Testis (tissue), 3 donors: ENCODE measurements around the gene INMT. TPM values are rescaled to one million over a fixed set of nuclear protein-coding genes. Genes with fewer than 3 reads are reported as not detected.

Source experiments
- DNase-seq: peaks from one replicate; pipeline ENCODE4 v3.0.0-alpha.2; 2019
- H3K27ac ChIP-seq, 2 donors: fragments of 200-600 bp; sonication (generic); one replicate each; pipeline ENCODE4 v1.5.1; 2019
- H3K27me3 ChIP-seq: fragments of 200-600 bp; sonication (generic); one replicate; pipeline ENCODE4 v1.5.1; 2019
- H3K36me3 ChIP-seq: fragments of 200-600 bp; sonication (generic); one replicate; pipeline ENCODE4 v1.5.1; 2017; ENCODE audit warnings: low read depth; ENCODE audit errors: missing control alignments
- H3K4me1 ChIP-seq: fragments of 200-600 bp; sonication (generic); one replicate; pipeline ENCODE4 v1.5.1; 2019
- H3K4me3 ChIP-seq, 2 donors: fragments of 200-600 bp; sonication (generic); one replicate each; pipeline ENCODE4 v1.5.1; 2017 to 2019
- H3K9me3 ChIP-seq: fragments of 200-600 bp; sonication (generic); one replicate; pipeline ENCODE4 v1.5.1; 2017
- POLR2A ChIP-seq: fragments of 450-650 bp; IDR thresholded peaks from one replicate; pipeline ENCODE4 v1.6.1; 2017; ENCODE audit warnings: antibody characterized with exemption, mild to moderate bottlenecking, moderate library complexity
- WGBS, 2 donors: methylation state at CpG; one replicate each; pipeline ENCODE4 v1.1.5; 2018; 5-methylcytosine and 5-hydroxymethylcytosine counted together
- intact Hi-C: fragments of 100-400 bp; cut with DNase I; formaldehyde crosslinking; loops from one replicate; pipeline ENCODE4 v1.15.1; 2023; ENCODE audit warnings: low total_unique reads
- polyA plus RNA-seq: library from polyadenylated mRNA; stranded (reverse); fragments of 350-450 nt; fragmentation: Illumina TruSeq; extraction: RNeasy Lipid Tissue Mini Kit (QIAGEN cat#74804); gene quantifications from one replicate; pipeline ENCODE4 v1.2.3, GENCODE V29; 2014; ENCODE audit warnings: low read depth, low replicate concordance; ENCODE audit not compliant: insufficient read depth
- total RNA-seq, 2 donors: library from RNA; depleted of rRNA; stranded (reverse); fragments of >200 nt; gene quantifications; one replicate each; pipeline ENCODE4 v1.2.3, GENCODE V29; 2016
- TF ChIP-seq, protein P1 (sequence below), 3 experiments: fragments of 450-650 bp in 2 of 3; fragments of 200-600 bp in 1 of 3; sonication (generic) in 1 of 3; IDR thresholded peaks; one replicate each; pipeline ENCODE4 v1.5.1; 2016 to 2019; ENCODE audit warnings: antibody characterized with exemption in 3 of 3, mild to moderate bottlenecking in 2 of 3, moderate library complexity in 1 of 3

INMT gene
- total and polyA plus RNA-seq, 3 donors from 2014 or later, result 31.8 to 68.4 (median 41.2) TPM

- no peak overlapping the region for H3K27ac ChIP-seq
- no peak for DNase-seq
- H3K4me3 ChIP-seq, result no peak overlapping the region
- no peaks in the 10 kb centered on the region for H3K36me3 ChIP-seq
- H3K4me1 ChIP-seq, result no peaks in the 10 kb centered on the region
- no peaks in the 10 kb centered on the region for H3K9me3 ChIP-seq
- intact Hi-C loops, result loop anchor here (10.0 kb wide), 1 partner anchor 239 kb away; no protein-coding TSS in a partner anchor
- H3K27me3 ChIP-seq, result no peaks in the 10 kb centered on the region
- 89 to 96% methylated on average over 3 of the region's 3 CpGs for WGBS, 2 donors
- no peak for TF ChIP-seq POLR2A
- TF ChIP-seq, protein P1, sequence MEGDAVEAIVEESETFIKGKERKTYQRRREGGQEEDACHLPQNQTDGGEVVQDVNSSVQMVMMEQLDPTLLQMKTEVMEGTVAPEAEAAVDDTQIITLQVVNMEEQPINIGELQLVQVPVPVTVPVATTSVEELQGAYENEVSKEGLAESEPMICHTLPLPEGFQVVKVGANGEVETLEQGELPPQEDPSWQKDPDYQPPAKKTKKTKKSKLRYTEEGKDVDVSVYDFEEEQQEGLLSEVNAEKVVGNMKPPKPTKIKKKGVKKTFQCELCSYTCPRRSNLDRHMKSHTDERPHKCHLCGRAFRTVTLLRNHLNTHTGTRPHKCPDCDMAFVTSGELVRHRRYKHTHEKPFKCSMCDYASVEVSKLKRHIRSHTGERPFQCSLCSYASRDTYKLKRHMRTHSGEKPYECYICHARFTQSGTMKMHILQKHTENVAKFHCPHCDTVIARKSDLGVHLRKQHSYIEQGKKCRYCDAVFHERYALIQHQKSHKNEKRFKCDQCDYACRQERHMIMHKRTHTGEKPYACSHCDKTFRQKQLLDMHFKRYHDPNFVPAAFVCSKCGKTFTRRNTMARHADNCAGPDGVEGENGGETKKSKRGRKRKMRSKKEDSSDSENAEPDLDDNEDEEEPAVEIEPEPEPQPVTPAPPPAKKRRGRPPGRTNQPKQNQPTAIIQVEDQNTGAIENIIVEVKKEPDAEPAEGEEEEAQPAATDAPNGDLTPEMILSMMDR (IDR thresholded peaks at IDR 0.05), result no peak
Observed at GRCh38 chr7:30735631-30736030, 16.3 kb upstream of the INMT start.

- no peaks in the 10 kb centered on the region for H3K36me3 ChIP-seq
- no peak for DNase-seq
- TF ChIP-seq, protein P1 (IDR thresholded peaks at IDR 0.05), result no peak
- TF ChIP-seq POLR2A, result no peak
- H3K27ac ChIP-seq, result no peak overlapping the region
- no peak overlapping the region for H3K4me3 ChIP-seq
- WGBS, 2 donors, result 93 to 95% methylated on average over 4 of the region's 4 CpGs
- H3K9me3 ChIP-seq, result no peaks in the 10 kb centered on the region
- no peaks in the 10 kb centered on the region for H3K27me3 ChIP-seq
- no peaks in the 10 kb centered on the region for H3K4me1 ChIP-seq
- intact Hi-C loops, result loop anchor here (10.0 kb wide), 1 partner anchor 239 kb away; no protein-coding TSS in a partner anchor
Observed at GRCh38 chr7:30736291-30736690, 15.6 kb upstream of the INMT start.

- H3K27me3 ChIP-seq, result no peaks in the 10 kb centered on the region
- 90 to 92% methylated on average over 6 of the region's 6 CpGs for WGBS, 2 donors
- no peaks in the 10 kb centered on the region for H3K9me3 ChIP-seq
- no peak for DNase-seq
- no peak for TF ChIP-seq POLR2A
- TF ChIP-seq, protein P1 (IDR thresholded peaks at IDR 0.05), result no peak
- H3K36me3 ChIP-seq, result no peaks in the 10 kb centered on the region
- H3K4me1 ChIP-seq, result no peaks in the 10 kb centered on the region
- intact Hi-C loops, result loop anchor here (10.0 kb wide), 1 partner anchor 237 kb away; no protein-coding TSS in a partner anchor
- no peak overlapping the region for H3K4me3 ChIP-seq
- no peak overlapping the region for H3K27ac ChIP-seq
Observed at GRCh38 chr7:30738026-30738915, 13.7 kb upstream of the INMT start.

GRCh38 chr7:30739691-30740090 is 12.2 kb upstream of the INMT start:
- Histone ChIP-seq H3K4me3 (no peak overlapping the region), H3K27me3 (no peaks in the 10 kb centered on the region), H3K4me1 (peaks cover 5% of the 10 kb centered on the region), H3K27ac (no peak overlapping the region), H3K9me3 (no peaks in the 10 kb centered on the region), H3K36me3 (no peaks in the 10 kb centered on the region)
- intact Hi-C loops, result loop anchor here (10.0 kb wide), 2 partner anchors 55 to 235 kb away; partner anchors contain the start of gene CRHR2
- 85 to 92% methylated on average over 2 of the region's 2 CpGs for WGBS, 2 donors
- DNase-seq, result no peak
- no peak for TF ChIP-seq POLR2A
- TF ChIP-seq, protein P1 (IDR thresholded peaks at IDR 0.05), result no peak
